Measurements from ENCODE around the gene NDUFS8. TPM values are rescaled to one million over a fixed set of nuclear protein-coding genes. Genes with fewer than 3 reads are reported as not detected.
"Not testable (repeated sequence)": the region's sequence is repeated elsewhere in the genome, so short reads cannot be mapped to it uniquely, and the experiment has no call there.

The NDUFS8 gene
- 266 and 451 TPM in 2 replicates for total RNA-seq (2014; rRNA removed; shearing (Covaris generic))

DNA sequence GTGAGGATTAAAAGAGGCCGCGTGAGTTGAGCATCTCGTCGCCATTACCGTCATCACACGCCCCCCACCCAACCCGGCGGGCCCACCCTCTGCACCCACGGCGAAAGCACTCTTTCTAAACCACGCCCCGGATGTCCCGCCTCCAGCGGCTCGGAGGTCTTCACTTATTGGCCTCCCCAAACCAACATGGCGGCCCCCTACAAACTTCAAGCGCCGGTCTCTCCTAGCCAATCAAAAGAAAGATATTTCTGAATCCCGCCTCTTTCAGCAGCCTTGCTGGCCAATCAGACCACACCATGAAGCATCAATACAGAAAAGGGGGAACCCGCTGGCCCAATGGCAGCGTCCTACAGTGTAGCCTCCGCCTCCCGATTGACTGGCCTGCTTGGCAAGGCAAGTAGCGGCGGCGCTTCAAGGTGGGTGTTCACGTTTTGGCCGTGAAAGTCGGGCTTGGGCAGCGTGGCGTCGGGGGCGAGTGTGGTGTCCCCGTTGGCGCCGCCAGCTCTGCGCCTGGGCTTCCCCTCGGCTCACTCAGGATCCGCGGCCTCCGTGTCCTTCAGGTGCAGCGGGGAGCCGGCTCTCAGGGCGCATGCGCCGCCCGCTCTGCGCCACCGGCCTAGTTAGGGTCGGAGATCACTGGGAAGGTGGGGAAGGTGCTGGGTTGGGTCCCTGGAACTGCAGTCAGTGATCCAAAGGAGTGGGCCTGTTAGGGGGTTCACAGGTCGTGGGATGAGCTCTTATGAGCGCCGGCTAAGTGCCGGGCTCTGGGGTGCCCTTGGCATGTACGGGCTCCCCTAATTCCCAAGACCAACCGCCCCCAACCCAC, at the start of gene NDUFS8:
TSS of gene NDUFS8 (plus strand) at position 364 of the 826 bp plus-strand sequence. CDS start 1,471 bp downstream, outside the sequence.
- Histone ChIP-seq H3K4me1 (replicated peaks) (peaks cover 44% of the 10 kb centered on the region), H3K27ac (peak within 1 kb of the TSS; percentile 40), H3K9me3 (replicated peaks) (no peaks in the 10 kb centered on the region), H3K27me3 (replicated peaks) (no peaks in the 10 kb centered on the region), H3K4me3 (peak within 1 kb of the TSS; percentile 73), H3K36me3 (peaks cover 76% of the 10 kb centered on the region)
- DNase-seq (ENCODE audit: low read depth in 1 of 2, low spot score in 2 of 2), result peak; percentile 99 to 100

DNA sequence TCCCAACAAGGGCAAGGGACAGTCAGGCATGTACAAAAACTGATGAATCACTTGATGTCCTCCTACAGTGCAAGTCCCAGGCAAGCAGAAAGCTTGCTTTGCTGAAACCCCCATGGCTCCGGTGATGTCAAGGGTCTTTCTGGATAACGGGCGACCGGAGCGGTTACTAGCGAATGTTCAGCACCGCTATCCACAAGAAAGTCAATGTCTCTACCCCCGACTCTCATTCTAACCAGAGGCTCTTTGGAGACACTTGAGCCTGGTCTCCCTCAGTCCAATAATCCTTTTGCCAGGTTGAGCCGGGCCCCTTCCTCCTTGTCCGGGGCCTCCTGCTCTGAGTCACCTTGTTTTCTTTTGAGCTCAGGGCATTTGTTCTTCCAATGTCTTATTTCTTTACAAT, 49.3 kb upstream of the NDUFS8 start:
- H3K36me3 ChIP-seq; H3K27ac ChIP-seq; H3K27me3 ChIP-seq (replicated peaks); H3K4me1 ChIP-seq (replicated peaks); DNase-seq (ENCODE audit: low read depth in 1 of 2, low spot score in 2 of 2); H3K9me3 ChIP-seq (replicated peaks); H3K4me3 ChIP-seq: not testable (repeated sequence)

DNA sequence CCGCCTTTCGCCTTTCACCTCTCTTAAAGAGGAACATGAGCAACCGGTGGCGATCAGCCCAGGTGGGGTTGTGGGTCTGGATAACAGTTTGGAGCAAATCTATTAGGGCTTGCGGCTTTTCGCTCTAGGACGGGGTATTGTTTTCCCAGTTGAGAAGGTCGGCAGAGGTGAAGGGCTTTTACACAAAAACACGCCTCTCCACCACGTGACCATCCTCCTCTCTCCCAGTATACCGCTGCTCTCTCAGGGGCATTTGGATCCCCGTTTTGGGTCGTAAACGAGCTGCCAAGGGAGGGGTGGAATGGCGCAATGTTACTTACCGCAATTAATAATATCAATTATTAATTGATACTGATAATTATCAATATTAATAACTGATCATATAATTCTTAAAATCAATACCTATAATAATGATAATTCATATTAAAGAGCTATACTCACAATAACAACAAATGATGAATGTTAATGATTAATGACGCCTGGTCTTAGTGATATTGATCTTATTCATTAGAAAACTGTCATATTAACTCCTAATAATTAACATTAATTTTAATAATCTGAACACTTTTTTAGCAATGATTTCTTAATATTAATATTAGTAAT, 48.1 kb upstream of the NDUFS8 start:
- DNase-seq (ENCODE audit: low read depth in 1 of 2, low spot score in 2 of 2); H3K4me1 ChIP-seq (replicated peaks); H3K36me3 ChIP-seq; H3K27ac ChIP-seq; H3K4me3 ChIP-seq; H3K27me3 ChIP-seq (replicated peaks); H3K9me3 ChIP-seq (replicated peaks): not testable (repeated sequence)

DNA sequence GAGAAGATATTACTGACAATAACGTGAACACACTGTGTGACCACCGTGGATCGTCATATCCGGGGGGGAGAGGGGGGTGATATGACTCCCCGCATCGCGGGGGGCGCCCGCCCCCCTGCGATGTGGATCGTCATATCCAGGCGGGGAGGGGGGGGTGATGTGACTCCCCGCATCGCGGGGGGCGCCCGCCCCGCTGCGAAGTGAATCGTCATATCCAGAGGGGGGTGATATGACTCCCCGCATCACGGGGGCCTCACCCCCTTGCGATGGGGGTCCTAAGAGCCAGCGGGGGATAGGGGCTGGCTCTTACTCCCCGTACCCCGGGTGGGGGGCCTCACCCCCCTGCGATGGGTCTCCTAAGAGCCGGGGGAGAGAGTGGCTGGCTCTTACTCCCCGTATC, 46.5 kb upstream of the NDUFS8 start:
- H3K4me1 ChIP-seq (replicated peaks), result 0 out of 2 replicates have a peak, but pooled peaks cover under 1% of the 10 kb centered on the region
- no peak overlapping the region for H3K27ac ChIP-seq
- no peaks in the 10 kb centered on the region for H3K36me3 ChIP-seq
- no peaks in the 10 kb centered on the region; the same call in 1 of the 2 replicates for H3K27me3 ChIP-seq (replicated peaks)
- no peaks in the 10 kb centered on the region for H3K9me3 ChIP-seq (replicated peaks)
- DNase-seq (ENCODE audit: low read depth in 1 of 2, low spot score in 2 of 2), result no peak
- H3K4me3 ChIP-seq, result no peak overlapping the region

DNA sequence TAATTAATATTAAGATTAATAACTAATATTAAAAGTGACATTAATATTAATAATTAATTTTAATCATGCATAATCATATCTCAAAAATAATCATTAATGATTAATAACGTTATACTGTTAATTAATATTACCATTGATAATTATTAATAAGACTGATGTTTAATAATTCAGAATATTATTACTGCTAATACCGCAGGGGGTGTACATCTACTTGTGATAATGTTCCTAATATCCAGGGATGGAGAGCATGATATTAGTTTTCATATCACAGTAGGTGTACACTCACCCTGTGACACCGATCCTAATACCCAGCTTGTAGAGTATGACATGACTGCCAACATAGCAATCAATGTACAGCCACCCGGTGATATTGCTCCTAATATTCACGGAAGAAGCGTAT, 45.2 kb upstream of the NDUFS8 start:
- H3K4me1 ChIP-seq (replicated peaks); DNase-seq (ENCODE audit: low read depth in 1 of 2, low spot score in 2 of 2); H3K36me3 ChIP-seq; H3K27me3 ChIP-seq (replicated peaks); H3K9me3 ChIP-seq (replicated peaks); H3K27ac ChIP-seq; H3K4me3 ChIP-seq: not testable (repeated sequence)

DNA sequence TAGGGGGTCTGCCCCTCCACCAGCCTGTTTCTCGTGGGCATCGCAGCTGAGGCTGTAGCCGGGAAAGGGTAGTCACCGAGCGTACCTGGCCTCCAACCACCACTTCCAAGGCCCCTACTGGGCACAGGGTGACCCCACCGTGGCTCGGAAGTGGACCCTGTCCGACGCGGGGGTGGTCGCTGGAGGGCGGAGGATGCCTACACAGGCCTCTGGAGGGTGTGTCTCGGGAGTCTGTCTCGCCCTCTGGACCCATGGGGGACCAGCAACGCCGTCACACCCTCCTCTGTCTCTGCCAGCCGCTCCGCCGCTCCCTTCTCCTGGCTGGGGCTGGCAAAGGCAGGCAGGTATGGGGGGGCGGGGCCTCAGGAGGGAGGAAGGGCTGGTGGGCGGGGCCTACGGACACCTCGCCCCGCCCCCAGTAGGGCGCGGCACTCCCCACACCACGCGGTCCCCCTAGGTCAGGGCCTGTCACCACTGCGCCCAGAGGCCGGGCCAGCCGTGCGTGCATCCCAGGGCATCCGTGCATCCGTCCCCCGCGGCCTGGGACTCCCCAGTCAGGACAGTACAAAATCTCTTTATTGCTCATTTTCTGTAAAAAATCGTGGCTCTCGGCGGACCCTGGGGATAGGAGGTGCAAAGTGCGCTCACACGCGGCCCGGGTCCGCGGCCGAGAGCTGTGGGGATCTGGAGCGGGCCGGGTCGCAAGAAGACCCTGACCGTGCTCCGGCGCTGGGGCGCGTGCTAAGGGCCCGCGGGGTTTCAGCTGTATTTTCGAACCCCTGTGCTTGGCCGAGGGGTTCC, 39.7 kb upstream of the NDUFS8 start:
- H3K4me3 ChIP-seq; H3K4me1 ChIP-seq (replicated peaks); H3K27ac ChIP-seq; H3K27me3 ChIP-seq (replicated peaks); H3K36me3 ChIP-seq; DNase-seq (ENCODE audit: low read depth in 1 of 2, low spot score in 2 of 2); H3K9me3 ChIP-seq (replicated peaks): not testable (repeated sequence)

DNA sequence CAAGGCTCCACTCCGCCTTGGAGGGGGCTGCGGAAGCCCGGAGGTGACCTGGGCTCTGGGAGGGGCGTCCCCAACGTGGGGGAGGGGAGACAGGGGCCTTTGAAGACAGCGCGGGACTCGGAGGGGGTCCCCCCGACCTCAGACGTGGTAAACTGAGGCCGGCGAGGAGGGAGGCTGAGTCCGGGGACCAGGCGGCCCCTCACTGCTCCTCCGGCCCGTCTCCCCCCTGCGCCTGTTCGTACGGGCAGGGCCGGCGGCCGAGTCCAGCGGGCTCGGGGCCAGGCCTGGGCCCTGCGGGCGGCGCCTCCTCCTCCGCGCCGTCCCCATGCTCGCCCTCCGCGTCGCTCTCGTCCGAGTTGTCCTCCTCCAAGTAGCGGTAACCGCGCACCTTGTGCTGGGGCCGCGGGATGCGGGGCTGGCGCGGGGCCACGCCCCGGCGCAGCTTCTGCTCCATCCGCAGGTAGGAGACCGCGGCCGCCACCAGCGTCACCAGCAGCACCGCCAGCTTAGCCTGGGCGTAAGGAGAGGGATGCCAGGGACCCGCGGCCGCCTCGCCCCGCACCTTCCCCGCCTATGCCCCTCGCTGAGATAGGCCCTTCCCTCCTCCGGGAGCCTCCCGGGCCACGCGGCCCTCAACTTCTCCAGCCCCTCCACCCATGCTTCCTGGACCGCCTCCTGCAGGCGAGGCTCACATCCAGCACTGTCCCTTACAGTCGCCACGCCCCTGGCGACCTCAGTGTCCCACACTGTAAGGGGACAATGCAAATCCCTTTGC, 38.9 kb upstream of the NDUFS8 start:
- H3K9me3 ChIP-seq (replicated peaks); H3K27me3 ChIP-seq (replicated peaks); H3K27ac ChIP-seq; H3K4me1 ChIP-seq (replicated peaks); H3K36me3 ChIP-seq; H3K4me3 ChIP-seq; DNase-seq (ENCODE audit: low read depth in 1 of 2, low spot score in 2 of 2): not testable (repeated sequence)

DNA sequence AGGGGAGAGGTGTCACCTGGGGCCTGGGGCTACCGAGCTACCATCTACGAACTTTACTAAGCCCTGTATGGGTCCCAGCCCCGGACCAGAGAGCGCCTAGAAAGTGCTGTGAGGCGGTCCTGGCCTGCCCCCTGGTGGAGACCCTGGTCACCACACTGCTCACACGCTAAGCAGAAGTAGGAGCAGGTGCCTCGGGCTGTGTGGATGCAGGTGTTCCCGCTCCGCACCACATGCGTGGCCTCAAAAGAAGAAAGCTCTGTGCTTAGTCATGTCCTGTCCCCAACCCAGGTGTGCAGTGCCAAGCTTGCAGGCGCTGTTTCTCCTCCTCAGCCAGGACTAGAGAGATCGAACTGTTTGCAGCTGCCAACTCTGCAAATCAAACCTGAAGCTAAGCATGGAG, 36.7 kb upstream of the NDUFS8 start:
- H3K9me3 ChIP-seq (replicated peaks); H3K27ac ChIP-seq; H3K4me3 ChIP-seq; DNase-seq (ENCODE audit: low read depth in 1 of 2, low spot score in 2 of 2); H3K27me3 ChIP-seq (replicated peaks); H3K4me1 ChIP-seq (replicated peaks): not testable (repeated sequence)
- peaks cover 10% of the 10 kb centered on the region for H3K36me3 ChIP-seq

DNA sequence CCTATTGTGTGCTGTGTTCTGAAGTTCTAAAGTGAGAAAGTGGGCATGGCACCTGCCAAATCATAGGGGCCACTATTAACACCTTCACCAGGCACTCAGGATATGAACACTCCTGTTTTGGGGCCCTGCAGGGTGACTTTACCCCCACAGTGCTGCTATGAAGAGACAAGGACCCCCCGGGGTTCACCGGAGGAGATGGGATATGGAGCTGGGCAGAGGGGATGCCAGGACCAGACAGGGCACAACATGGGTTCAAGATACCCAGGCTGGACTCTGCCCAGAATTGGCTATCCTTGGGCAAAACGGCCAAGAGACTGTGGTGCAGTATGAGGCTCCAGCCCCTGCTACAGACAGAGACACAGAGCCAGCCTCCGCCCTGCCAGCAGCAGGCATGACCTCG, 36.1 kb upstream of the NDUFS8 start:
- not testable (repeated sequence) for H3K9me3 ChIP-seq (replicated peaks); H3K27ac ChIP-seq; H3K27me3 ChIP-seq (replicated peaks); H3K4me1 ChIP-seq (replicated peaks); H3K4me3 ChIP-seq; DNase-seq (ENCODE audit: low read depth in 1 of 2, low spot score in 2 of 2)
- H3K36me3 ChIP-seq, result peaks cover 10% of the 10 kb centered on the region

DNA sequence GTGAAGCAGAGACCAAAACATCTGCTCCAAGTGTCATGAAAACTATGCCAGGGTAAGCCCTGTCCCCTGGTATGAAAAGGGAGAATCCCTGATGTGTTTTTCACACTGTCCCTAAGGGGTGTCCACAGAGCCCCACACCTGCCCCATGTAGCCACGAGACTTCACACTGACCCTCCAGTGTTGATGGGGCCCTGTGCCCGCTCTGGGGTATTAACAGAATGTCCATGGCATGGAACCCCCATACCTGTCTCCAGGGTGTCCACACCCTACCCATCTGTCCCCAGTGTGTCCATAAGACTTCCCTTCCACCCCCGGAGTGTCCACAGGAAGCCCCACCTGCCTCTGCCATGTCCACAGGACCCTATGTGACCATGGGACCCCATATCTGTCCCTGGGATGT, 35.4 kb upstream of the NDUFS8 start:
- not testable (repeated sequence) for H3K27ac ChIP-seq; H3K9me3 ChIP-seq (replicated peaks); DNase-seq (ENCODE audit: low read depth in 1 of 2, low spot score in 2 of 2); H3K4me3 ChIP-seq; H3K4me1 ChIP-seq (replicated peaks); H3K27me3 ChIP-seq (replicated peaks)
- peaks cover 10% of the 10 kb centered on the region for H3K36me3 ChIP-seq

DNA sequence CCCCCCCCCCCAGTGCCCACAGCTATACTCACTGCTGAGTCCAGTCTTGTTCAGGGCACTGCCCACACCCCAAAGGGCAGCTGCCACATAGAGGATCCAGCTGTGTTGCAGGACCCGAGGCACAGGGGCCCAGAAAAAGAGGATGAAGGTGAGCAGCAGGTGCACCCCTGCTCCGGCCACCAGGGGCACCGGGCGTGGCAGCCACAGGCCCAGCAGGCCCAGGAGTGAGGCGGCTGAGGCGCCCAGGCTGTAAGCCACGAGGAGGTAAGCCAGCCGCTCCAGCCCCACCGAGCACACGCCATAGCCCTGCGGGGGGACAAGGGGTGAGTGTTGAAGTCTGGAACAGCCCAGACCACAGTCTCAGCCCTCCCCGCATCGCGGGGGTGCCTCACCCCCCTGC, 34.9 kb upstream of the NDUFS8 start:
- not testable (repeated sequence) for DNase-seq (ENCODE audit: low read depth in 1 of 2, low spot score in 2 of 2); H3K4me1 ChIP-seq (replicated peaks); H3K27me3 ChIP-seq (replicated peaks); H3K4me3 ChIP-seq; H3K9me3 ChIP-seq (replicated peaks); H3K27ac ChIP-seq
- H3K36me3 ChIP-seq, result peaks cover 10% of the 10 kb centered on the region

DNA sequence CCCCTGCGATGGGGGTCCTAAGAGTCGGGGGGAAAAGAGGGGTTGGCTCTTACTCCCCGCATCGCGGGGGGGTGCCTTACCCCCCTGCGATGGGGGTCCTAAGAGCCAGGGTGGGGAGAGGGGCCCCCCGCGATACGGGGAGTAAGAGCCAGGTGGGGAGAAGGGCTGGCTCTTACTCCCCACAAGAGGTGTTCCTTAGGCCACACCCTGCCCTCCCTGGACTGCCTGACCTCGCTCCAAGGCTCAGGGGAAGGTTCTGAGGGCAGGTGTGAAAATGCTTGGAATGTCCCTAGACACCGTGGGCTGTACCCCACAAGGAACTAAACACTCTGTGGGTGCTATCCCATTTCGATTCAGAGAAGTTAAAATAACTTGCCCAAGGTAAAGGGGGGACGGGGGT, 34.4 kb upstream of the NDUFS8 start:
- Histone ChIP-seq H3K9me3 (replicated peaks) (no peaks in the 10 kb centered on the region), H3K27ac (no peak overlapping the region), H3K4me3 (no peak overlapping the region), H3K36me3 (peaks cover 10% of the 10 kb centered on the region), H3K4me1 (replicated peaks) (peaks cover 2% of the 10 kb centered on the region; the same call in 1 of the 2 replicates), H3K27me3 (replicated peaks) (no peaks in the 10 kb centered on the region)
- DNase-seq (ENCODE audit: low read depth in 1 of 2, low spot score in 2 of 2), result no peak

DNA sequence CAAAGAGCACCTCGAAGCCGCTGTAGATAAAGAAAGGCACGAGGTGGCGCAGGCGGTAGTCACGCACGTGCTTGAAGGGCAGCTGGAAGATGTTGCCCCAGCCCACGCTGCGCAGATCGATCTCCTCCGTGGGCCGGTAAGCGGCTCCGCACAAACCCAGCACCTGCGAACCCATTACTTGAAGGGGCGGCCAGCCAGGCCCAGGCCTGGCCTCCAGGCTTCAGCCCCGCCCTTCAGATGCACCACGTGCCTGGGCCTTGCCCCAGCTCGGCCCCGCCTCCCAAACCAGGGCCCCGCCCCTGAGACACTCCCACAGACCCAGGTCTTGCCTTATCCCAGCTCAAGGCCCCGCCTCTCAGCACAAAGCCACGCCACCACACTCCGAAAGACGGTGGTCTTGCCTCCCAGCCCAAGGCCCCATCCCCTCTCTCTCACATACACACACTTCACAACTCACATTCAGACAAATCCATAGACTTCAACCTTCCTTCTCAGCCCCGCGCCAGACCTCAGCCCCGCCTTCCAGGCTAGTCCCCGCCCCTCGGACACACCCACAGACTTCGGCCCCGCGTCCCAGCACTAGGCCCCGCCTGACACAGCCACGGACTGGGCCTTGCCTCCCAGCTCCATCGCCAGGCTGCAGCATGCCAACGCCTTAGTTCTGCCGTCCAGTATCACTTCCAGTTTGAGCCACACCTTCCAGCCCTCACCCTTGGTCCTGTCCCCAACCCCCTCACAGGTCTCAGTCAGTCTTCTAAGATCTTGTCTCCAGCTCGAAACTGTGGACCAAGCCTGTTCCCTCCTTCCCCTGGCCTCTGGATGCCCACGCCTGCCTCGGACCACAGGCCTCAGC, 33.6 kb upstream of the NDUFS8 start:
- H3K4me1 ChIP-seq (replicated peaks), result peaks cover 2% of the 10 kb centered on the region; the same call in 1 of the 2 replicates
- H3K27me3 ChIP-seq (replicated peaks), result no peaks in the 10 kb centered on the region
- no peaks in the 10 kb centered on the region for H3K9me3 ChIP-seq (replicated peaks)
- no peak overlapping the region for H3K27ac ChIP-seq
- peak in 1 of 2 experiments; percentile 73 for DNase-seq (ENCODE audit: low read depth in 1 of 2, low spot score in 2 of 2)
- peaks cover 10% of the 10 kb centered on the region for H3K36me3 ChIP-seq
- no peak overlapping the region for H3K4me3 ChIP-seq
